Measurements from ENCODE around the gene TIGD6.
"Not testable (repeated sequence)": the region's sequence is repeated elsewhere in the genome, so short reads cannot be mapped to it uniquely, and the experiment has no call there.

The TIGD6 gene

DNA sequence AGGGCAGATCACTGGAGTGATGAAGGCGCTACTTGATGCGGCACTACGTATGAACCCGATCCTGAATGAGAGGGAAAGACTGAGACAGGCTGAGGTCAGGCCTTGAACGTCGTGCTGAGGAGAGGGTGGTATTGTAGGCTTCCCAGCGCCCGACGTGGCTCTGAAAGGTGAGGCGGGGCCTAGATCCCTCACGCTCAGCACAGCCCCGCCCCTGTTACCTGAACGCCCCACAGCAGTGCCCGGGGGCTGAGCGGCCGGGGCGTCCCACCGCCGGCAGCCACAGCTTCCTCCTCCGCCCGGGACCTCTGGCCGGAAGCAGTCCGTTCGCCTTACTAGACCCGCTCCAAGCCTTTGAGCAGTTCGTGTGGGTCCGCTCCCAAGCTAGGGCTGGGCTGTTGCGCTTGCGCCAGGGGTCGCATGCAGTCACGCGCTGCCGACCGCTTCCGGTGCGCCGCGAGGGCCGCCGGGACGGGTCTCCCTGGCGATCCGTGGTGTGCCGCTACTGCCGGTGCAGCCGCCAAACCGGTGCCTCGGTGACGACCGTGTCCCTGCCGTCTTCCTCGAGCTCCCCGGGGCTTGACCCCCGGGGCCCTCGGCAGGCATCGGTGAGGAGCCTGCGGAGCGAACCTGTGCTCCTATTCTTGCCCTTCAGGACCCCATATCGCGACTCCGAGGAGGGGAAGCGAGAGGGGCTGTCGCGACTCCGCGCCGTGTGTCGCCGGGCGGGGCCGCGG lies at the start of gene TIGD6, which contains the start of gene HMGXB3:
TSS of gene TIGD6 (minus strand) at position 399 of the 734 bp plus-strand sequence. CDS start 4,306 bp downstream, outside the sequence.
TSS of gene HMGXB3 (plus strand) at position 484 of the 734 bp plus-strand sequence. CDS start 4,114 bp downstream, outside the sequence.
- Histone ChIP-seq H3K9ac (ENCODE audit: low read depth, low read length) (peak within 1 kb of the TSS; percentile 88), H3K36me3 (ENCODE audit: insufficient read depth, low read length) (no peaks in the 10 kb centered on the region), H3K9me3 (ENCODE audit: control insufficient read depth, insufficient read depth, low read length) (no peaks in the 10 kb centered on the region), H3K4me1 (ENCODE audit: insufficient read depth, low read length) (no peaks in the 10 kb centered on the region)

DNA sequence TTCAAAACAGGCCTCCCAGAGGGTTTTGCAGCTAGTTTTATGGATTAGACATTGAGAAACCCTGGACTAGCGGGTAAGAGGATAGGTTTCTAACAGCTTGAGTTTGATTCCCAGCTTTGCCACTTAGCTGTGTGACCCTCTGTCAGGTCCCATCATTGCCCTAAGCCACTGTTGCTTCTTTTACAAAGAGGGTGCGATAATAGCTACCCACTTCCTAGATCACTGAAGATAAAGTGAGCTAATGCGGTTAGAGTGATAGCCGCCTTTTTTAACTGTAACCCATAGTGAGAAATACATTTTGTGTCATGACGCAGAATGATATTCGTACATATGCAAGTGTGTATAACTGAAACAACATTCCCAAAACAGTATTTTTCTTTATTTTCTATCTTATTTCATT lies 45.6 kb upstream of the TIGD6 start:
- 0 out of 2 replicates have a peak, but pooled peaks cover 5% of the 10 kb centered on the region for H3K4me1 ChIP-seq (ENCODE audit: insufficient read depth, low read length)
- peaks cover 40% of the 10 kb centered on the region for H3K36me3 ChIP-seq (ENCODE audit: insufficient read depth, low read length)
- no peaks in the 10 kb centered on the region for H3K9me3 ChIP-seq (ENCODE audit: control insufficient read depth, insufficient read depth, low read length)
- no peak overlapping the region for H3K9ac ChIP-seq (ENCODE audit: low read depth, low read length)

DNA sequence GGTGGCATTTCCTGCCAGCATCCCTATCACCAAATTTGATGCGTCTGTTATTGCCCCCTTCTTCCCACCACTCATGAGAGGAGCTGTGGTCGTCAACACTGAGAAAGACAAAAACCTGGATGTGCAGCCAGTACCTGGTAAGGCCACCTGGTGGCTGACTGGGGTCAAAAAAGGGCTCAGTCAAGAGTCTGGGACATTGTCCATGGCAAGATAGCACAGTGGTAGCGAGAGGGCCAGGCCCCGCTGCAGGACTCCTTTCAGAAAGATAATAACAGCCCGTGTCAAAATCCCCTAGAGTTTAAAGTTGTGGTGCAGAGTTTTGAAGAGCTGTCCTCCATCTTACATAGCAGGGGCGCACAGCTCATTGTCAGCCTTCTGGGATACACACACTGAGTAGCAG lies 45.1 kb upstream of the TIGD6 start:
- peaks cover 39% of the 10 kb centered on the region for H3K36me3 ChIP-seq (ENCODE audit: insufficient read depth, low read length)
- no peak overlapping the region for H3K9ac ChIP-seq (ENCODE audit: low read depth, low read length)

DNA sequence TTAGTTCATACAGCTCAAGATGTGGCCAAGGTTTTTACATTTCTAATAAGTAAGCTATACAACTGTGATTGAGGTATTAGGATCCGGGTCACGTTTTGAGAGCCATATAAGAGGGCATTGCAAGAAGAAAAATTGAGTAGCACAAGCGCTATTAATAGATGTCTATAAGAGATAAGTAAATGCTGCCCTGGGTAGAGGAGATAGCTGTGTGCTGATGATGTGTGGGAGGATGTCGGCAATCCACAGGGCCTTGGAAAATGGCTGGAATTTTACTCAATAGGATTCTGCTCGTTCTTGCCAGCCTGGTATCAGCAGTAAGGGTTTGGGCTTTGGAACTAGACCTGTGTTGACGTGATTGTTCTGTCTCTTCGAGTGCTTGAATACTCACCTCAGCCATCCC lies 44.3 kb upstream of the TIGD6 start:
- no peaks in the 10 kb centered on the region for H3K9me3 ChIP-seq (ENCODE audit: control insufficient read depth, insufficient read depth, low read length)
- 0 out of 2 replicates have a peak, but pooled peaks cover 5% of the 10 kb centered on the region for H3K4me1 ChIP-seq (ENCODE audit: insufficient read depth, low read length)
- no peak overlapping the region for H3K9ac ChIP-seq (ENCODE audit: low read depth, low read length)
- H3K36me3 ChIP-seq (ENCODE audit: insufficient read depth, low read length), result peaks cover 33% of the 10 kb centered on the region

More for the DNA sequence above, 45.1 kb upstream of the TIGD6 start:
- 0 out of 2 replicates have a peak, but pooled peaks cover 5% of the 10 kb centered on the region for H3K4me1 ChIP-seq (ENCODE audit: insufficient read depth, low read length)
- no peaks in the 10 kb centered on the region for H3K9me3 ChIP-seq (ENCODE audit: control insufficient read depth, insufficient read depth, low read length)

DNA sequence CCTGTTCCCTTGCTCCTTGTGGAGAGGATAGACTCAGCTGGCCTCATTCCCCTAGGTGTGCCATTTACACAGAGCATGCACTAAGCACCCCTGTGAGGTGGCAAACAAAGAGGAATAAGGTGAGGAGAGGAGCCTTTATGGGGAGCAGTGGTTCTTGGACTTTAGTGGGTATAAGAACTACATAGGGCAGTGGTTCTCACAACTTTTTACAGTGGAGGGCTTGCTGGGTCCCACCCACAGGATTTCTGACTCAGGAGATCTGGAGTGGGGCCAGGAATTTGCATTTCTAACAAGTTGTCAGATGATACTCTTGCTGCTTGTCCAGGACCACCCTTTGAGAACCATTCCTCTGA lies 43.9 kb upstream of the TIGD6 start:
- 0 out of 2 replicates have a peak, but pooled peaks cover 5% of the 10 kb centered on the region for H3K4me1 ChIP-seq (ENCODE audit: insufficient read depth, low read length)
- H3K9me3 ChIP-seq (ENCODE audit: control insufficient read depth, insufficient read depth, low read length), result no peaks in the 10 kb centered on the region
- H3K36me3 ChIP-seq (ENCODE audit: insufficient read depth, low read length), result peaks cover 33% of the 10 kb centered on the region
- H3K9ac ChIP-seq (ENCODE audit: low read depth, low read length), result no peak overlapping the region

DNA sequence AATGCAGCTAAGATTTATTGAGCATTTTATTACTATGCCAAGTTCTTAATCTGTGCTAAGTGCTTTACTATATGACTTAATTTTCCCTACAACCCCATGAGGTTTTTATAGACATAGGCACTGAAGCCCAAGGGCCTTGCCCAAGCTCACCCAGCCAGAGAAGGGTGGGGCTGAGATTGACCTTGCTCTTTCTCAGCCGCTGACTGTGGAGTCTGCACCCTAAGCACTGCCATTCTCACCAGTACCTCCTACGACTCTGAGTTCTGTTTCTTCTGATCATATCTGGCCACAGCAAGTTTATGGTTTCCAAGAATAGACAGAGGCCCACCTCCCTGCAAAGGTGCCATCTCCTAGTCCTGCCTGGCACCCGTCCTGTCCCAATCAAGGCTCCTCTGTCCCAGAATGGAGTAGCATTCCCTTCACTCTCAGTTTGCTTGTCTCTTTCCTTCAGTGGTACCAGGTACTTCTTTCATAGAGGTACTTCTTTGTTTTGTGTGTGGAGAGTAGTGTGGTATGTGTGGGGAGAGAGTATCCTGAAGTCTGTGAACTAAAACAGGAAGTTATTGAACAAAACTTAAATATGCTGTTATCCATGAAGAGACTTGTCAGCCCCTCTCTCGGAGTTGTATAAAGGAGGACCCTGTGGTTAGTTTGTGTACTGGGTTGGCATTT lies 43.3 kb upstream of the TIGD6 start:
- Histone ChIP-seq H3K9ac (ENCODE audit: low read depth, low read length) (no peak overlapping the region), H3K36me3 (ENCODE audit: insufficient read depth, low read length) (peaks cover 33% of the 10 kb centered on the region), H3K4me1 (ENCODE audit: insufficient read depth, low read length) (0 out of 2 replicates have a peak, but pooled peaks cover 5% of the 10 kb centered on the region), H3K9me3 (ENCODE audit: control insufficient read depth, insufficient read depth, low read length) (no peaks in the 10 kb centered on the region)

DNA sequence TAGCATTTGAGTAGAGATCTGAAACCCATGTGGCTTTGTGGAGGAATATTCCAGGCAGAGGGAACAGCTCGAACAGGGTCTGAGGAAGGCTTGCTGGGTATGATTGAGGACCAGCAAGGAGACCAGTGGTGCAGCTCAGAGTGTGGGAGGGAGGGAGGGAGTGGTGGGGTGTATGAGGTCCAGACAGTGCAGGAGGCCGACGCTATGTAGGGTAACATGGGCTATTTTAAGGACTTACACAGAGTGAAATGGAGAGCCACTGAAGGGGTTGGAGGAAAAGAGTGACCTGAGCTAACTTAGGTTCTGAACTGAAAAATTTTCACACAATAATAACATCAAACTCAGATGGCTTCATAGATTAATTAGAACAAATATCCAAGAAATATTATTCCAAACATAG lies 42.0 kb upstream of the TIGD6 start:
- Histone ChIP-seq H3K9ac (ENCODE audit: low read depth, low read length) (no peak overlapping the region), H3K36me3 (ENCODE audit: insufficient read depth, low read length) (peaks cover 33% of the 10 kb centered on the region), H3K4me1 (ENCODE audit: insufficient read depth, low read length) (0 out of 2 replicates have a peak, but pooled peaks cover 5% of the 10 kb centered on the region), H3K9me3 (ENCODE audit: control insufficient read depth, insufficient read depth, low read length) (no peaks in the 10 kb centered on the region)

DNA sequence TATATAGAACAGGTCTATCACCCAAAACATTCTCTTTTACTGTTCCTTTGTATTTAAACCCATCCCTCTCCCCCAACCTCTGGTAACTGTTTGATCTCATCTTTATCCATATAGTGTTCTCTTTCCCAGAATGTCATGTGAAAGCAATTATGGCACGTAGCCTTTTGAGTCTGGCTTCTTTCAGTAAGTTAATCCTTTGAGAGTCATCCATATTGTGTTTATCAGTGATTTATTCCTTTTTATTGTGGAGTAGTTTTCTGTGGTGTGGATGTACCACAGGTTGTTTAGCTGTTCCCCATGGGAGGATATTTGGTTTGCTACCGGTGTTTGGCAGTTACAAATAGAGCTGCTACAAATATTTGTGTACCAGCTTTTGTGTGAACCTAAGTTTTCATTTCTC lies 38.1 kb upstream of the TIGD6 start:
- Histone ChIP-seq H3K9me3 (ENCODE audit: control insufficient read depth, insufficient read depth, low read length) (no peaks in the 10 kb centered on the region), H3K9ac (ENCODE audit: low read depth, low read length) (no peak overlapping the region), H3K4me1 (ENCODE audit: insufficient read depth, low read length) (no peaks in the 10 kb centered on the region), H3K36me3 (ENCODE audit: insufficient read depth, low read length) (peaks cover 35% of the 10 kb centered on the region)

DNA sequence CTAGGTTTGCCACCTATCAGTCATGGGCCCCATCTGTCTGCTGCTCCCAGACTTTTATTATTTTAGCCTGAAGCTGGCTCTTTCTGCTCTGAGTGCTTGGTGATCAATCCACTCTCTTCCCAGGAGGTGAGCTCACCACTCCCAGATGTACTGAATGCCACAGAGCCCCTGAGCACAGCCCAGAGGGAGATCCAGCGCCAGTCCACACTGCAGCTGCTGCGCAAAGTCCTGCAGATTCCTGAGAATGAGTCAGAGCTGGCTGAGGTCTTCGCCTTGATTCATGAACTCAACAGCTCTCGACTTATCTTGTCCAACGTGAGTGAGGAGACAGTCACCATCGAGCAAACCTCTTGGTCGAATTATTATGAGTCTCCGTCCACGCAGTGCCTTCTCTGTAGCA lies 36.1 kb upstream of the TIGD6 start:
- Histone ChIP-seq H3K9ac (ENCODE audit: low read depth, low read length) (no peak overlapping the region), H3K4me1 (ENCODE audit: insufficient read depth, low read length) (no peaks in the 10 kb centered on the region), H3K36me3 (ENCODE audit: insufficient read depth, low read length) (peaks cover 42% of the 10 kb centered on the region), H3K9me3 (ENCODE audit: control insufficient read depth, insufficient read depth, low read length) (no peaks in the 10 kb centered on the region)

DNA sequence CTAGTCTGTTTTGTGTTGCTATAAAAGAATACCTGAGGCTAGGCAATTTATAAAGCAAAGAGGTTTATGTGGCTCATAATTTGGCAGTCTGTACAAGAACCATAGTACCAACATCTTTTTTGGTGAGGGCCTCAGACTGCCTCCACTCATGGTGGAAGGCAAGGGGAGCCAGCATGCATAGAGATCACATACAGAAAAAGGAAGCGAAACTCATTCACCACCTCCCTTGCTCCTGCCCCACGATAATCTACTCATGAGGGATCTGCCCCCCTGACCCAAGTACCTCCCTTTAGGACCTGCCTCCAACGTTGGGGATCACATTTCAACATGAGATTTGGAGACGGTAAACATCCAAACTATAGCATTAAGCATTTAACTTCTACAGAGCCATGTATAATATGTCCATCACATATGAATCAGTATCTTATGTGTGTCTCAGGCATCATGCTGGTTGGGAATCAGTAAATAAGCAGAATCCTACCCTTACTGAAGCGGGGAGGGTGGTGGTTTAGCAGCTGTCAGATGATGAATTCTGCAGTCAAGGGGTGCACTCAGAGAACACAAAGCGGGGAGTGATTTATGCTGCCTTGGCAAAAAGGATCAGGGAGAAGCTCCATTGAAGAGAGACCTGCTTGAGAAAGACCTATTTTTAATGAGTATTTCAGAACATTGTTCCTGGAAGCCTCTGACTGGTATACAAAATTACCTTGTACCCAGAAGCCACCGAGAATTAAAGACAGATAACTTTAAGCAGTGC lies 34.9 kb upstream of the TIGD6 start:
- Histone ChIP-seq H3K9ac (ENCODE audit: low read depth, low read length) (no peak overlapping the region), H3K4me1 (ENCODE audit: insufficient read depth, low read length) (no peaks in the 10 kb centered on the region), H3K9me3 (ENCODE audit: control insufficient read depth, insufficient read depth, low read length) (no peaks in the 10 kb centered on the region), H3K36me3 (ENCODE audit: insufficient read depth, low read length) (peaks cover 42% of the 10 kb centered on the region)

DNA sequence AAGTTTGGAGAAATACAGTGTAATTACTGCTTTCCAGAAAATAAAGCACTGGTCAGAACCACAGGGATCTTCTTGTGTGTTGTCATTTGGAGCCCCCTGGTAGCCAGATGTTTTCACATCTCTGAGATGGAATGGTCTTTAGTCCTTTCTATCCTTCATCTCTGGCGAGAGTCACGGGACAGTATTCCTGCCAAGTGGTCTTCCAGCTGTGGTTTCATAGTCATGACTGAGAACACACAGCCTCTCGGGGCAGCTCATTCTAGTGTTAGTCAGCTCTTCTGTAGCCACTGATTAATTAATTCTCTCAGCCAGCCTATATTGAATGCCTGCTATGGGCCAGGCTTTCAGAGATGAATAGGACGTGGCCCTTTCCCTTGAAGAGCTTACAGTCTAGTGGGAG lies 34.2 kb upstream of the TIGD6 start:
- H3K9me3 ChIP-seq (ENCODE audit: control insufficient read depth, insufficient read depth, low read length), result no peaks in the 10 kb centered on the region
- peaks cover 42% of the 10 kb centered on the region for H3K36me3 ChIP-seq (ENCODE audit: insufficient read depth, low read length)
- H3K4me1 ChIP-seq (ENCODE audit: insufficient read depth, low read length), result no peaks in the 10 kb centered on the region
- no peak overlapping the region for H3K9ac ChIP-seq (ENCODE audit: low read depth, low read length)

DNA sequence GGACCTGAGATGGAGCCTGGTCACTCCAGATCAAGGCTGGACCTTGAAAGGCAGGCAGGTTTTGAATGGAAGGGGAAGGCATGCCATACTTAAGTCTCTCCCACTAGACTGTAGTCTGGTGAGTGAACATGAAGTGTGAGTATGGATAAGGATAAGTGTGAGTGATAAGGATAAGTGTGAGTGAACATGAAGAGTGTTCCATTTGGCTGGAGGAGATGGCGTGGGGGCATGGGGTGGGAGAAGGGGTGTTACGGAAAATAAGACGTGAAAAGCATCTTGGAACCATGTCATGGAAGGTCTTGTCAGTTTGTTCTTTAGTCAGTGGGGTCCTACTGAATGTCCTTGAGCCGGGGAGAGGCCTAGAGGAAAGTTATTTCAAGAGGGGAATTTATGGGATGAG lies 32.9 kb upstream of the TIGD6 start:
- H3K9me3 ChIP-seq (ENCODE audit: control insufficient read depth, insufficient read depth, low read length), result no peaks in the 10 kb centered on the region
- no peak overlapping the region for H3K9ac ChIP-seq (ENCODE audit: low read depth, low read length)
- H3K4me1 ChIP-seq (ENCODE audit: insufficient read depth, low read length), result no peaks in the 10 kb centered on the region
- H3K36me3 ChIP-seq (ENCODE audit: insufficient read depth, low read length), result peaks cover 42% of the 10 kb centered on the region

DNA sequence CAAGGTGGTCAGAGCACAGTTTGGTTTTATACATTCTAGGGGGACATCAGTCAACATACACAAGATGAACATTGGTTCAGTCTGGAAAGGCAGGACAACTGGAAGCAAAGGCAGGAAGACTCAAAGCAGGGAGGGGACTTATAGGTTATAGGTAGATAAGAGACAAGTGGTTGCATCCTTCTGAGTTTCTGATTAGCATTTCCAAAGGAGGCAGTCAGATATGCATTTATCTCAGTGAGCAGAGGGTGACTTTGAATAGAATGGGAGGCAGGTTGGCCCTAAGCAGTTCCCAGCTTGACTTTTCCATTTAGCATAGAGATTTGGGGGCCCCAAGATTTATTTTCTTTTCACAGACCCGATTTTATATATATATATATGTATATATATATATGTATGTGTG lies 27.6 kb upstream of the TIGD6 start:
- peaks cover 33% of the 10 kb centered on the region for H3K36me3 ChIP-seq (ENCODE audit: insufficient read depth, low read length)
- not testable (repeated sequence) for H3K9ac ChIP-seq (ENCODE audit: low read depth, low read length); H3K9me3 ChIP-seq (ENCODE audit: control insufficient read depth, insufficient read depth, low read length); H3K4me1 ChIP-seq (ENCODE audit: insufficient read depth, low read length)

DNA sequence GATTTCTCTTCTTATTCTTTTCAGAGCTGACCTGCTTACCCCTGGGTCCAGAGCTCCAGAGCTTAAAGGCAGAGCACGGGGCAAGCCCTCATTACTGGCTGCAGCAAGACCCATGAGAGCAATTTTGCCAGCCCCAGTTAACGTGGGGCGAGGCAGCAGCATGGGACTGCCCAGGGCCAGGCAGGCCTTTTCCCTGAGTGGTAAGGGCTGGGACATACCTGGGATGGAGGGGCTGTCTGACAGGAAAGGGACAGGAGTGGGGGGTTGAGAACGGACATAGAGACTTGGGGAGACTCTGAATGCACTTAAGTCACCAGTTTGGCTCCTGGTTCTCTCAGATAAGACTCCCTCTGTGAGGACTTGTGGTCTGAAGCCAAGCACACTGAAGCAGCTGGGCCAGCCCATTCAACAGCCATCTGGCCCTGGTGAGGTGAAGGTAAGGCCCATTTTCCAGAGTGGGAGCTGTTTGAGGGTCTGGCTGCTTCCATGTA lies 26.3 kb upstream of the TIGD6 start:
- peaks cover 14% of the 10 kb centered on the region for H3K4me1 ChIP-seq (ENCODE audit: insufficient read depth, low read length)
- H3K36me3 ChIP-seq (ENCODE audit: insufficient read depth, low read length), result peaks cover 22% of the 10 kb centered on the region
- no peak overlapping the region for H3K9ac ChIP-seq (ENCODE audit: low read depth, low read length)
- H3K9me3 ChIP-seq (ENCODE audit: control insufficient read depth, insufficient read depth, low read length), result no peaks in the 10 kb centered on the region
